K562 (cell line): ENCODE results near the gene SIRPA.

Source experiments
- POLR2AphosphoS5 ChIP-seq: IDR thresholded peaks from 2 replicates; pipeline ENCODE4 v1.6.1; 2011; ENCODE audit warnings: mild to moderate bottlenecking, low read depth, low read length, moderate library complexity; ENCODE audit not compliant: control insufficient read depth, insufficient read depth
- TEAD4 ChIP-seq, 2 experiments: sonication (generic) in 1 of 2; formaldehyde crosslinking in 1 of 2; IDR thresholded peaks; 2 replicates each; pipeline versions ENCODE4 v1.6.1 to v1.8.0; 2012 to 2022; ENCODE audit warnings: borderline replicate concordance in 1 of 2, inconsistent platforms in 1 of 2, low read length in 1 of 2, mild to moderate bottlenecking in 1 of 2, missing genetic modification reagents in 1 of 2
- ZNF398 ChIP-seq: fragments of 250-450 bp; sonication (Bioruptor Pico); IDR thresholded peaks from 2 replicates; pipeline ENCODE4 v1.8.0; 2021; ENCODE audit warnings: moderate library complexity, mild to moderate bottlenecking, inconsistent platforms

- TF ChIP-seq ZNF398 (CRISPR knock-in tag) (no peak), POLR2AphosphoS5 (no peak), TEAD4 (IDR thresholded peaks at IDR 0.05; ENCODE audit: low read length) (no peak), TEAD4 (CRISPR knock-in tag; IDR thresholded peaks at IDR 0.05; ENCODE audit: borderline replicate concordance) (no peak)
These were observed 41.0 kb upstream of the SIRPA start for GRCh38 chr20:1854246-1854645.
